DND-41 (cell line): ENCODE measurements around the gene C13orf46.

Experiments used
- ATAC-seq: fragments of 200-7000 bp; cut with Tn5 transposase; 3 replicates; pipeline ENCODE4 v1.9.1; 2021; ENCODE audit warnings: low read depth; ENCODE audit not compliant: insufficient read depth
- DNase-seq: peaks from one replicate; pipeline ENCODE4 v3.0.0-alpha.2; 2020
- H2AFZ ChIP-seq: 2 replicates; pipeline ENCODE4 v1.6.0; 2012; ENCODE audit warnings: low read depth, low read length
- H3K27ac ChIP-seq: 2 replicates; pipeline ENCODE4 v1.5.1; 2012; ENCODE audit warnings: low read length, inconsistent platforms
- H3K27me3 ChIP-seq: fragments of 200-600 bp; sonication (generic); 2 replicates; pipeline ENCODE4 v1.6.0; 2012; ENCODE audit warnings: low read length, mild to moderate bottlenecking, inconsistent platforms; ENCODE audit not compliant: insufficient read depth, poor library complexity
- H3K36me3 ChIP-seq: 2 replicates; pipeline ENCODE4 v1.5.1; 2012; ENCODE audit warnings: low read length, inconsistent platforms; ENCODE audit not compliant: insufficient read depth
- H3K4me1 ChIP-seq: 2 replicates; pipeline ENCODE4 v1.5.1; 2012; ENCODE audit warnings: mild to moderate bottlenecking, low read length; ENCODE audit not compliant: insufficient read depth
- H3K4me2 ChIP-seq: 2 replicates; pipeline ENCODE4 v1.6.0; 2012; ENCODE audit warnings: mild to moderate bottlenecking, moderate library complexity, low read length, inconsistent platforms; ENCODE audit not compliant: insufficient read depth
- H3K4me3 ChIP-seq, 2 experiments: fragments of 200-600 bp in 1 of 2; shearing (Covaris generic) in 1 of 2; 2 replicates each; pipeline ENCODE4 v1.5.1; 2012 to 2016; ENCODE audit warnings: inconsistent platforms in 2 of 2, low read length in 2 of 2, mild to moderate bottlenecking in 2 of 2, low read depth in 1 of 2, moderate library complexity in 1 of 2
- H3K79me2 ChIP-seq: 2 replicates; pipeline ENCODE4 v1.6.0; 2012; ENCODE audit warnings: low read length, inconsistent platforms; ENCODE audit not compliant: insufficient read depth
- H3K9ac ChIP-seq: 2 replicates; pipeline ENCODE4 v1.6.0; 2012; ENCODE audit warnings: low read depth, mild to moderate bottlenecking, inconsistent platforms, low read length, moderate library complexity
- H3K9me3 ChIP-seq: 2 replicates; pipeline ENCODE4 v1.5.1; 2012; ENCODE audit warnings: low read length, moderate library complexity, mild to moderate bottlenecking, inconsistent platforms; ENCODE audit not compliant: insufficient read depth, severe bottlenecking
- H4K20me1 ChIP-seq: 2 replicates; pipeline ENCODE4 v1.6.0; 2012; ENCODE audit warnings: low read length; ENCODE audit not compliant: insufficient read depth
- EZH2 ChIP-seq: IDR thresholded peaks from 3 replicates; pipeline ENCODE4 v1.6.1; 2012; ENCODE audit warnings: borderline replicate concordance, low read depth, mild to moderate bottlenecking, moderate library complexity, low read length, inconsistent platforms; ENCODE audit not compliant: severe bottlenecking
- TF ChIP-seq, protein P1 (sequence below): IDR thresholded peaks from 2 replicates; pipeline ENCODE4 v1.5.1; 2012; ENCODE audit warnings: borderline replicate concordance, low read length, moderate library complexity, mild to moderate bottlenecking; ENCODE audit not compliant: poor library complexity, severe bottlenecking; ENCODE audit errors: extremely low read depth

C13orf46 gene

DNA sequence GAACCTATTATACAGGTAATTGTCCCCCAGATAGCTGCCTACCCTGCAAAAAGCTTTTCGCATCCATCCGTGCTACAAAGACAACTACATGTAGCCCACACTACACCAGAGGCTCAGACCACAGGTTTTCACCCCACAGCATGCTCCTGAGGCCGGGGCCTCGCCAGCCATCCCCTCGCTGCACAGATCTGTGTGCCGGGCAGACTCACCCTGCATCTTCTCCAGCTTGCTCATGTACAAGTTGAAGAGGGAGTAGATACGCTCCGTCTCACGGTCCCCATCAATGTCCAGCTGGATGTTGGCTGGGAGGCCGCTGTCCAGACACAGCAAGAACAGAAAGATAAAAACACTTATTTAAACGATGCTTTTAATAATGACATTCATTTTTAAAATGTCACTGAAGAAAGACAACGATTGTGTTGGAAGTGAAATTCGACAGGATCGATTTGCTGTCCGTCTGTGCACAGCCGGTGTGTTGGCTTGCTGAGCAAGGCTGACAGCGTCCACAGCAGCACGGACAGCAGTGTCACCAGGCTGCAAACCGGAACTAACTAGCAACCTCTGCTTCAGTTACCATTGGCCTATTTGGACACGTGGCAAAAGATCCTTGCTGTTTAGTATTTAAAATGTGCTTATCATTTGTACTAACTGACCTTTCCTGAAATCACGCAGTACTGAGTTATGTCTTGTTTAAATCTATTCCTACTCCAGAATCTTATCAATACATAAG is 18.6 kb upstream of the C13orf46 start:
- no peak overlapping the region for H3K4me3 ChIP-seq
- TF ChIP-seq, protein P1, sequence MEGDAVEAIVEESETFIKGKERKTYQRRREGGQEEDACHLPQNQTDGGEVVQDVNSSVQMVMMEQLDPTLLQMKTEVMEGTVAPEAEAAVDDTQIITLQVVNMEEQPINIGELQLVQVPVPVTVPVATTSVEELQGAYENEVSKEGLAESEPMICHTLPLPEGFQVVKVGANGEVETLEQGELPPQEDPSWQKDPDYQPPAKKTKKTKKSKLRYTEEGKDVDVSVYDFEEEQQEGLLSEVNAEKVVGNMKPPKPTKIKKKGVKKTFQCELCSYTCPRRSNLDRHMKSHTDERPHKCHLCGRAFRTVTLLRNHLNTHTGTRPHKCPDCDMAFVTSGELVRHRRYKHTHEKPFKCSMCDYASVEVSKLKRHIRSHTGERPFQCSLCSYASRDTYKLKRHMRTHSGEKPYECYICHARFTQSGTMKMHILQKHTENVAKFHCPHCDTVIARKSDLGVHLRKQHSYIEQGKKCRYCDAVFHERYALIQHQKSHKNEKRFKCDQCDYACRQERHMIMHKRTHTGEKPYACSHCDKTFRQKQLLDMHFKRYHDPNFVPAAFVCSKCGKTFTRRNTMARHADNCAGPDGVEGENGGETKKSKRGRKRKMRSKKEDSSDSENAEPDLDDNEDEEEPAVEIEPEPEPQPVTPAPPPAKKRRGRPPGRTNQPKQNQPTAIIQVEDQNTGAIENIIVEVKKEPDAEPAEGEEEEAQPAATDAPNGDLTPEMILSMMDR = no peak
- TF ChIP-seq EZH2 = no peak

DNA sequence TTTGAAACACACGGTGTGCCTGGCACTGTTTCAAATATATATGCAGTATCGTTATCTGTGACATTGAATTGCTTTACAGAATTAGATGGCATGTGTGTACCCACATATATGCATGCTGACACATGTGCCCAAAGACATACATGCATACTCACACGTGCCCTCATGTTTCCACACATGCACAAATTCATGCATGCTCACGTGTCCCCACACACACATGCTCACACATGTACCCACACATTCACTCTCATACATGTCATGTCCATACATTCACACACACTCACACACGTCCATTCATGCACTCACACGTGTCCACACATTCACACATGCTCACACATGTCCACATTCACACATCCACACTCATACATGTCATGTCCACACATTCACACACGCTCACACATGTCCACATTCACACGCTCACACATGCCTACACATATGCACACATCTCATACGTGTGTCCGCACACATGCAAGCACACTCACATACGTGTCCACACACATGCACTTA is 17.9 kb upstream of the C13orf46 start:
- Histone ChIP-seq H3K4me3 (no peak overlapping the region), H3K27ac (no peak overlapping the region), H3K79me2 (no peaks in the 10 kb centered on the region), H2AFZ (no peak overlapping the region), H3K9ac (no peak overlapping the region), H4K20me1 (no peaks in the 10 kb centered on the region; the same call in none of the 2 replicates), H3K9me3 (no peaks in the 10 kb centered on the region), H3K4me2 (no peak overlapping the region), H3K4me1 (no peaks in the 10 kb centered on the region), H3K27me3 (no peaks in the 10 kb centered on the region), H3K36me3 (peaks cover 55% of the 10 kb centered on the region)
- TF ChIP-seq, protein P1 = no peak
- TF ChIP-seq EZH2 = no peak
- DNase-seq (no peak), ATAC-seq (no peak)

More for the DNA sequence above, 18.6 kb upstream of the C13orf46 start:
- Histone ChIP-seq H3K27me3 (no peaks in the 10 kb centered on the region), H3K79me2 (no peaks in the 10 kb centered on the region), H3K4me2 (no peak overlapping the region), H3K9ac (no peak overlapping the region), H3K36me3 (peaks cover 61% of the 10 kb centered on the region), H3K9me3 (no peaks in the 10 kb centered on the region), H2AFZ (no peak overlapping the region), H4K20me1 (no peaks in the 10 kb centered on the region; the same call in none of the 2 replicates), H3K4me1 (no peaks in the 10 kb centered on the region), H3K27ac (no peak overlapping the region)
- no peak for ATAC-seq
- DNase-seq = no peak

DNA sequence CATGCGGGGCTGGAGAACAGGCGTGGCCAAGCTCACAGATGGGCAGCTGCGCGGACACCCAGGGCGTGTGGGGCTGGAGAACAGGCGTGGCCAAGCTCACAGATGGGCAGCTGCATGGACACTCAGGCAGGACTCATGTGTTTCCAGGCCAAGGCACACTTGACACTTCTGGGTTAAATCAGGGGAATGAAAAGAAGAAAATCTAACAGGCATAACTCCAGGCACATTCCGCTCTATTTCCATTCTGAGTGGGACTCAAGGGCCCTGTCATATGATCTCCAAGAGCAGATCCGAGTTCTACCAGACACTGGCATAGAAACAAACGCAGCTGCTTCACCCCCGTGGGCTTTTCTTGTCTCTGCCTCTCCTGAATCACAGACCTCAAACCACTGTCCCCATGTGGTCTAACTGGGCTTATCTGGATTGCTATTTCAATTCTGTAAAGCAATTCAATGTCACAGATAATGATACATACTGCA is 17.4 kb upstream of the C13orf46 start:
- Histone ChIP-seq H3K4me2 (no peak overlapping the region), H3K27ac (no peak overlapping the region), H3K9me3 (no peaks in the 10 kb centered on the region), H3K79me2 (no peaks in the 10 kb centered on the region), H3K9ac (no peak overlapping the region), H3K36me3 (peaks cover 50% of the 10 kb centered on the region), H3K4me3 (no peak overlapping the region), H2AFZ (no peak overlapping the region), H3K4me1 (no peaks in the 10 kb centered on the region), H3K27me3 (no peaks in the 10 kb centered on the region), H4K20me1 (no peaks in the 10 kb centered on the region; the same call in 1 of the 2 replicates)
- DNase-seq (no peak), ATAC-seq (no peak)
- TF ChIP-seq EZH2 = no peak
- TF ChIP-seq, protein P1 = no peak
